Right kidney (tissue), 9 donors: ENCODE data around the gene CCDC70.
"Not testable (repeated sequence)": the region's sequence is repeated elsewhere in the genome, so short reads cannot be mapped to it uniquely, and the experiment has no call there.

Experiments
- DNase-seq: peaks from one replicate; pipeline ENCODE4 v3.0.0-alpha.2; 2016
- long read RNA-seq, 8 donors: transcript quantifications; one replicate each; lab custom pipeline, GENCODE V29; 2026

Gene CCDC70
- long read RNA-seq, donor 1, result 0 reads
- long read RNA-seq, donor 2, result 0 reads
- long read RNA-seq, donor 3, result 0 reads
- long read RNA-seq, donor 4, result 0 reads
- long read RNA-seq, donor 5, result 0 reads
- long read RNA-seq, donor 6, result 0 reads
- long read RNA-seq, donor 7, result 0 reads
- long read RNA-seq, donor 8, result 0 reads

DNA sequence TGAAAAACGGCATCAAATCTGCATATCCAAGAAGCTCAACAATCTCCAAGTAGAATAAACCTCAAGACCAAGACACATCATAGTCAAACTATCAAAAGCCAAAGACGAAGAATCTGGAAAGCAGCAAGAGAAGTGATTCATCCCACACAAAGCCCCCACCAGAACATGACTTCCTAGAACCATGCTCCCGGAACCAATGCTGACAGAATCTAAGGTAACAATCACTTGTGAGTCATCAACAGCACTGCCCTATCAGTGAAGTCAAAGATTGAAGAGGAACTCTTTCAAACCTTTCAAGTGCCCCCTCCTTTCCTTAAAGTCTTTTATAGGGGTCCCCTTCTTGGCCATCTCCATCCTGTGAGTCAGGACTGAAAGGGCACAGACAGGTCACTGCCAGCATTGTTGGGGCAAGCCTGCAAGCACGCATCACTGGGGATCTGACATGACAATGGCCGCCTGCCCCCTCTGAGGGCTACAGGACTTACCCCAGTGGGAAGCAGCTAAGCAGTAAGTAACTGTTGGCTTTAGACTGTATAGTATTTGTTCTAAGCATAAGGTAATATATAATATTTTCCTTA lies at the start of gene CCDC70:
Gene CCDC70 (plus strand): TSS at position 247 of the 578 bp plus-strand sequence. CDS start 3,443 bp downstream, outside the sequence.
- DNase-seq, result no peak

DNA sequence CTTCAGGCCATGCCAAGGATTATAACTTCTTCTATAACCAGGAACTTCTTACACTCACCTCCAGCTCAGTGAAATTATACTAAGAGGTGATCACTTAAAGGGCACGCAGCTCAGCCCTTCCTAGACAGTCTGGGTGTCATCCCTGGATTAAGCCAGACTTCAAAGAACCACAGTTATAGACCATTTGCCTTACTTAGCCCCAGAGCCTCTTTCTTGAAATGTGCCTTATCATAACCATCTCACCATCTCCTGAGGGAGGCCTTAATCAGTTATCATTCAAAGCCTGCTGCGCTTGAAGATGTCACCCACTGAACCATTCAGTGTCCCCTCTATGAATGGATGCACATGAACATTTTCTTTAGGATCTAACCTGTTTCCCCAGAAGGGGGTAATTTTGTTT lies 47.7 kb upstream of the CCDC70 start:
- no peak for DNase-seq

DNA sequence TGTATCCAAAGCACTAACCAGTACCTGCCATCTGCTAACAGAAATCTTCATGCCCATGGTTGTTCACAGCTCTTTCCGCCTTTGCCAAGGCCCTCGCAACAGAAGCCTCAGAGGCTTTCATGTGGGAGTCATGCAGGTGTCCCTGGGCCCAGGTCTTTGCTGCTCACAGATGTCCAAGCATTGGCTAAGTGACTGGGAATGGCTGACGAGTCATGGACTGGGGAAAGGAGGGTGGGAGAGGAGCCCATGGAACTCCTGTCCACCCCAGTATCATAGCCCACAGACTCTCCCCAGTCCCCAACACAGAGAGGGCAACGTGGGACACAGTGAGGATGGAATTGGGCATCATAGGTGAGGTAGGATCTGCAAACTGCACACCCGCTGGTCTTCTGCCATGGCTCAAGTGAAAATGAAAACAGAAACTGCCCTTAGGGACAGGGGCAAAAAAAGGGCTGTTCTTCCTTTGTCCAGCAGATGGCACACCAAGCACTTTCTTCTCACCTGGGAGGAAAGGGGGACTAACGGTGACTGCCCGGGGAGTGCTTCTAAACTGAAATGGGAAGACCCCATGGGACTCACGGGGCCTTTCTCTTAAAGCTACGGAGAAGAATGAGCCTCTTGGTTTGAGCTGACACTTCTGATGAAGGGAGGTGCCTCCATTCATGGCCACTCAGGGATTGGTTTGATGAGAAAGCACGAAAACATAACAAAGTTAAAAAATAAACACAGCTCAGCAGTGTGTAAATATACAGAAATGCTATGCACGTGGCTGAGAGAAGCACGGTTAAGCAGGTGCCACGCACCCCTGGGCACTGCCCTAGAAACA lies 46.7 kb upstream of the CCDC70 start:
- peak; percentile 51 for DNase-seq

DNA sequence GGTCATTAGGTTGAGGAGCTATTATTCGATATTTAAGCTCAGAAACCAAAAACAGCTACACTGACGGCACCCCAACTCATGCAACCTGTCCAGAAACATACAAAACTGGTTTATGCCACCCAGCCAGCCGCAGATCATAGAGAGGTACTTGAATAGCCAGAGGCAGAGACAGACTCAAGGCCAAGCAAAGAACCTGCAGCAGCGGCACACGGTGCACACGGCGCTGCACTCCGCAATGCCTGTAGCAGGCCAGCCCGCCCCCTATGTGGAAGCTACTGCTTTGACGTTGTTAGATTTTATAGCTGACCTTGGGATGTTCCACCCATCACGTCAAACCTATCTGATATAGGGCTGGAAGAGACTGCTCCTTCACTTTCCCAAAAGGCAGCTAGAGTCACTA lies 45.9 kb upstream of the CCDC70 start:
- no peak for DNase-seq

DNA sequence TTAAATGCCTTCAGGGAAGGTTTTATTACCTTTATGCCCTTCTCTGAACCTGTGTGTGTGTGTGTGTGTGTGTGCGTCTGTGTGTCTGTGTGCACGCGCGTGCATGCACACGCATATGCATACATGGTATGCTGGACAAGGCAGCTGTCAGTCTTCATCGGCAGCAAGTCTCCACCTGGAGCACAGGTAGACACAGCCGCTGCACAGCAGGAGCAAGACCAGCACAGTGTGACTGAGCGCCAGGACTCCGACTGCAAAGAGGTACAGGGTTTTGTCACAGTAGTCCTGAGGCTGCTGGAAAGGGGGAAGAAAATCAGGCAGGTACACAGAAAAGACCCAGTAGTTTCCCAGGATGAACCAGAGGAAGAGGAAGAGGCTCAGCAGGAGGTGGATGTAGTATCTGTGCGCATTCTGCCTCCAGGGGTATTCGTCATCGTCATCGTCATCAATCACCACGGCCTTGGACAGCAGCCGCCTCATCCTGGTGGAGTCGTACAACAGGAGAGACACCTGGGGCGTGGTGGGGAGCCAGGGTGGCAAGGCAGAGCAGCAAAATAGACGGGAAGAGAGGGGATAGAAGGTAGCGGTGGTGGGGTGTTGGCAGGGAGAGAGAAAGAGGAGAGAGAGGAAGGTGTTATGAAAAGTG lies 45.0 kb upstream of the CCDC70 start:
- DNase-seq, result no peak

DNA sequence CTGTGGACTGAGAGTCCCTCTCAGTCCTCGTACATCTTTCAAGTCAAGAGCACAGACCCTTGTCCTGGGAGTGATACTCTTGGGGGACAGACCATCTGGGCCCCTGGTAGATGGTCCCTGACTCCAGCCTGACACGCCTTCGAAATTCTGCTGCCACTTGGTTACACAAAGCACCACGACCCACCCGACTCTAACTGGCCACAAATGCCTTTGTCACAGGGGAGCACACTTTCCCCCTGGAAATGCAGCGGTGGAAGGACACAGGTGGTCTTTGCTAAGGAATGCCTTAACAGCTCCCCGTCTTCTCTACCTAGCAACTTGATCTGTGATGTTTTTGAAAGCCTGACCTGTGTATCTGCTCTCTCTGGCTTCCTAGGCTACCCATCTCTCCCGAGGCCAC lies 44.1 kb upstream of the CCDC70 start:
- no peak for DNase-seq

DNA sequence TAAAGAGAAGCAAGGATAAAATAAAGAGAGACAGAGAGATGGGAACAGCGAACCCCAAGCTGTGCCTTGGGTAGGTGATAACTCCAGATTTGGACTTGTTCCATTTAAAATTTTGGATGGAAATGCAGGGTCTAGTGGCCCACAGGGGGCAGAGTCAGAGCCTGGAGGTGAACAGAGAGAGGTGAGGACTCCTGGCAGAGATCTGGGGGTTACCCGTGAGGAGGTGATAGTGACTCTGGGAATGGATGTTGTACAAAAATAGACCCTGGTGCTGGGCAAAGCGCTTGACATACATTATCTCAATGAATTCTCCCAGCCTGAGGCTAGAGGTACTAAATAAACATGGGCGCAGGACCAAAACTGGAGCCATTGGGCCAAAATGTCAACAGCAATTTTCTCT lies 43.5 kb upstream of the CCDC70 start:
- no peak for DNase-seq

DNA sequence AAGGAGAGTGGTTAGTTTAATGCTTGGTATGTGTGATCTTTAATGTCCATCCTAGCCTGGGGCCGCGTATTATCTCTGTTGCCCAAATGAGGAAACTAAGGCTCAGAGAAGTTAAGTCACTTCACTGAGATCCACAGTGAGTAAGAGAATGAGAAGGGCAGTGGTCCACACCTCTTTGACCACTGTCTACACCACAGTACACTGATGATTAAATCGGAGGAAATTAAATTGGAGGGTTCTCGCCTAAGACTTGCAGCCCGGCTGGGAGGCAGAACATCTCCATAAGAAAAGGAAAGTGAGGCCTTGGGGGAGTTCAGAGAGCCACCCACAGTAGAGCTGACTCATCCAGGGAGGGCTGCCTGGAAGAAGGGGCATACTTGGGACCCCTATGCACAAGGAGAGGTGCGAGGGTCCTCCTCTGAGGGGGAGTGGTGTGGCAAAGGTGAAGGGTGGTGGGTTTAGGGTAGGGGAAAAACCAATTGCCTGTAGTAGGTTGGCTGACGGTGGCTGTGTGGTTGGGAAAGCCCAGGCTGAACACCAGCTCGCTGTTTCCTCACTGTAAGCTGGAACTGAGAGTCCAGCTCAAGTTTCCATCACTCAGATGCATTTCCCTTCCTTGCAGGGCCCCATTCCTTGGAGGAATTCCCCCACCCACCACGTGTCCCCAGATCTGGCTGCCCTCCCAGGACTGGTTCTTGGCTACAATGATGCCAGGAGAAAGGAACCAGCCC lies 42.8 kb upstream of the CCDC70 start:
- no peak for DNase-seq

DNA sequence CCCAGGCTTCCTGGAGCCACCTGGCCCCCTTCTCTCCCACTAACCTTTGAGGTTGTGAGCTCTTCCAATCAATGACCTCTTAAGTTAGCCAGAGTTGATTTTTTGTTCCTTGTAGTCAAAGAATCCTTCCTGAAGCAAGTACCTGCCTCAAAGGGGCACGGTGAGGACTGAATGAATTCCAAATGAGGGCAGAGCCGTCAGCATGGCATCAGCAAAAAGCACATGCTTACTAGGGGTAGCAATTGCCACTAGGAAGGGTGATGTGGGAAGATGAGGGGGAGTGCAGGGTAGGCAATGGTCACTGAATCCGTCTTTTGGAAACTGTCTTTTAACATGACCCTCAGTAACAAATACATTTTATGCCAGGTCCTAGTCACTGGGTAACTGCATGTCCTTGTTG lies 42.2 kb upstream of the CCDC70 start:
- DNase-seq, result no peak

DNA sequence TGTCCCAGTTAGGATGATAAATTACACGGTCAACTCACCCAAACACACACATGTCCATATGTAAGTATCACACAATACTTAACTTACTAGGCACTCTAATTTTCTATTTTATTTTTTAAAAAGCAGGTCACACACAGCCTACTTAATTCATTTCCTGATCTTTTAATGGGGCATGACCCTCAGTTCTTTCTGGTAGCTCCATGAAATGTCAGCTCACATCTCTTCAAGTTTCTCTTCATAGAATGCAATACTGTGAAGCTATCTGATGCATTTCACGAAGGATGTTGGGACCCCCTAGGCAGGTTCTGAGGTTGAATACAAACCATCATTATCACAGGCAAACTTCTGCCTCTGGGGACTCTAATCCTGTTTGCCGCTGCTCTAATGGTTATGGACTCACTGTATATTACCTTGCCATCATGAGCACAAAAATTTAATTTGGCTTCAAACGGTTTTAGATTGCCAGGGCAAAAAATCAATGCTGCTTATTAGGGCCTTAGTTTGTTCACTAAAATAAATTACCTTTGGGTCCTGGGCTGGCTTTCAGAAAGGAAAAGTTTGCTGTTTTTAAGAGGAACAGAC lies 41.7 kb upstream of the CCDC70 start:
- no peak for DNase-seq

DNA sequence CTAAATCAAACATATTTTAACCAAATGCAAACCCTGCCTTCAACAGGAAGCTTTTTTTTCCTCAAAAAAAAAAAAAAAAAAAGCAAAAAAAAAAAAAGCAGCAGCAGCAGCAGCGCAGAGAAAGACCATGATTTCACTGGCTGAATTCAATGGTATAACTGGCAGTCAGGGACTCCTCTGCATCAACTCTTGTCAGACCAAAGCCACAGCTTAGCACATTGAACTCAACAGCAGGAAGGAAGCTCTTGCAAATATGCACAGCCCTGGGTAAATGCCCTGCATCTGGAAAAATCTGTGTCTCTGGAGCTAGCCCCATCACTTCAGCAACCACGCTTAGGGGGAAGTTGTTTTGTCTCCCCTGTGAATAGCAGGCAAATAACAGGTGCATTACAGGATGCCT lies 40.2 kb upstream of the CCDC70 start:
- DNase-seq, result no peak

DNA sequence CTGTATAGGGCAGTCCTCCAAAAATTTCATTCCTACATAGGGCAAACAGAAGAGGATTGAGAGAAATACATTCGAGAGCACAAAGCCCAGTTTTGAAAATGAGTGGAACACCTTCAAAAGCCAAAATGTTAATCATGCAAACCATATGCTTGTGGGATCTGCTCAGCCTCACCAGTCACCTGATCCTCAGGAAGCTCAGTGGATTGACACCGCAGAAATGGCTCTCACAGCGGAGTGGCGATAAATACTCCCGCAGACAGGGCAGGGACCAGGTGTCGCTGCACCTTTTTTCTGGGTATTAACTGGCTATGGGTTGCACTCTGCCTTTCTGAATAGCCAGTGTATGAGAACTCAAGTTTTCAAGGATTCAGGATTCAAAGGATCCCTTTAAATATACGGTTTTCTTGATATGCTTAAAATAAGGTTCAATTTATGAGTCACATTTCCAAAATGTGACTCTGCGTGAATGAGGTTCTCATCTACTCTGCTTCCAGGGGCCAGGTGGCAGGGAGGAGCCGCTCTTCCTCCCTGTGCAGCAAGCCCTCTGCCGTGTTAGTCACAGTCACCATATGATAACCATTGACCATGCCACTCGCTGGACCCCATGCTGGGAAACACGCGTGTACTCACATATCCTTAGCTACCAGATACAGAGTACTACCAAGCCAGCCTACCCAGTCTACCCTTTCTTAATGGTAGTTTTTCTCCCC lies 39.5 kb upstream of the CCDC70 start:
- no peak for DNase-seq

DNA sequence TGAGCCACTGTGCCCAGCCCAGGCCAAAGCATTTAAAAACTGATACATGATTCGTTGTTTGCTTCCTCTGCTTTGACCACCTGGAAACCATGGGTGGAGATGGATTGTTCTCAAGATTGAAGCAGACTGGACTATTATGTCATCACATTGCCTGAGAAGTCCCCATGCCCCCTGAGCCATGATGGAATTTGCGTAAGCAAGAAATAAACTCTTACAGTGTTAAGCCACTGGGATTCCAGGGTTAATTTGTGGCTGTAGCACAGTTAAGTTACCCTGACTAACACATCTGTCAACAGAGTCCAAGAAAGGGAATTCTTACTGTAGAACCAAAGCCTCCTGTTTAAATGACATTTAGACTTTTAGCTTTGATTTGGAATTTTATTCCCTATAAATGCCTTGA lies 38.4 kb upstream of the CCDC70 start:
- DNase-seq, result no peak

DNA sequence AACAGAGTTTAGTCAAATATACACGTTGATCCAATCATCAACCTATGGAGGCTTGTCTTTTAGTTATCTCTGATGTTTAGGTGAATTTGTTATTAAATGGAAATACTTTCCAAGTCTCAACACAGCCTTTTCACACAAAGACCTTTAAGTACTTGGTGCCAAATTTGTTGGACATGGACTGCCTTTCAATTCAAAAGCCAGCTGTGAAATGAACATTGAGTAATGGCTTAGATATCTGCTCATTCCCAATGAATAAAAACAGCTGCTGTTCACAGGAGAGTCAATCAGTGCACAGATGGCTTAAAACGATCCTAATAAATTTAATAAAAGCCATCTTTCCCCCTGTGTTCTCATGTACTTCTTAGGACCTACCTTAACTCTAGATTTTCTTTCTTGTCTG lies 37.9 kb upstream of the CCDC70 start:
- DNase-seq, result no peak

DNA sequence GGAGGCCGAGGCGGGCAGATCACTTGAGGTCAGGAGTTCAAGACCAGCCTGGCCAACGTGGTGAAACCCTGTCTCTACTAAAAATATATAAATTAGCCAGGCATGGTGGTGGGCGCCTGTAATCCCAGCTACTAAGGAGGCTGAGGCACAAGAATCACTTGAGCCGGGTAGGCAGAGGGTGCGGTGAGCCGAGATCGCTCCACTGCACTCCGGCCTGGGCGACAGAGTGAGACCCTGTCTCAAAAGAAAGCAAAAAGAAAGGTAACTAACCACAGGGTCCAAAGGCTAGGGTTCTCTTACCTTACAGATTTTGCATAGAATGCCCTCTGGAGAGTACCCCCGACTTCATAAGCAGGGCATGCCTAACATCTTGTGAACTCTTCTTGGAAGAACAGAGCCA lies 37.1 kb upstream of the CCDC70 start:
- not testable (repeated sequence) for DNase-seq

DNA sequence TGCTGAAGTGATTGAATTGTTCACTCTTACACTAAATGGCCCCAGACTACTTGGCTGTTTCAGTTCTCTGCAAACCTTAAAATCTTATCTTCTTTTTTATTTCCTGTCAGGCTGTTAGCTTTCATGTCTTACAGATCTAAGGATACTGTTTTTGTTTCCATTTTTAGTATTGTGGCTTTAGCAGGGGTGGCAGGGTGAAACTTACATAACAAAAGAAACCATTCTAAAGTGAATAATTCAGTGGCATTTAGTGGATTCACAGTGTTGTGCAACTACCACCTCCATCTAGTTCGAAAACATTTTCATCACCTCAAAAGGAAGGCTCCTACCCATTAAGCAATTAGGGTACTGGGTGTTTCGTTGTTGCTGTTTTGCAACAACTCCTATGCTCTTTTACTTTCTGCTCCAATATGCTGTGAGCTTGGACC lies 36.6 kb upstream of the CCDC70 start:
- no peak for DNase-seq

DNA sequence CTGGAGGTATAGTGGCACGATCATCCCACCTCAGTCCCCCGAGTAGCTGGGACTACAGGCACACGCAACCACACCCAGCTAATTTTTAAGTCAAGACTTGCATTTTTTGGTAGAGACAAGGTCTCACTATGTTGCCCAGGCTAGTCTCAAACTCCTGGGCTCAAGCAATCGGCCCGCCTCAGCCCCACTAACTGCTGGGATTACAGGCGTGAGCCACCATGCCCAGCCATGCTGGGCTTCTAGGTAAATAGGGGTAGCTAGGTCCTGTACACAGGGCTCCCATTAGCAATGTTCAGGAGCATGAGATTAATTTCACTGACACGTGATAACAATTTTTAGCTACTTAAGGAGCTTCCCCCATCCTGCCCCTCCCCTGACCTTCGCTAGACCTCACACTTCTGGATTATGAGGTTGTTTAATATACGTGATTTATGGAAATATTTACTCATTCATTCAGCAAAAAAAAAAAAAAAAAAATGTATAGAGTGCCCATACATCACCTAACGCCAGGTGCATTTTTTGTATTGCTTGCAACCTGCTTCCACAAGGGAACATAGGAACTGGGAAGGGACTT lies 36.0 kb upstream of the CCDC70 start:
- no peak for DNase-seq

DNA sequence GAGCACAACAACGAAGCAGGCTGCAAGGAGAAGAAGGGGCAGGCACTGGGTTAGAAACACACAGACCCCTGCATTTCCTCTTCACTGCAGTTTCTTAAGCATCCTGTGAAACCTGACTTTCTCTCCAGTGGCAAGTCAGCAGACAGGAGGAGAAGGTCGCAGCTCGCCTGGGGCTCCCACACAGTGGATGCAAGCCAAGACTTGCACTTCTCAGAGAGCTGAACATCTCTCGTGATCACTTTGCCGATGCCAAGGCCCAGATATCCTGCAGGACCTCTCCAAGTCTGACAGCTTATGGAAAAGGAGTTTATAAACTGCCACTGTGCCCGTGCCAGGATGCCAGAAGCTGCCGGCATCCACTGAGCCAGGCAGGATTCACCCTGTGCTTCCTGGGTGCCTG lies 35.2 kb upstream of the CCDC70 start:
- no peak for DNase-seq

DNA sequence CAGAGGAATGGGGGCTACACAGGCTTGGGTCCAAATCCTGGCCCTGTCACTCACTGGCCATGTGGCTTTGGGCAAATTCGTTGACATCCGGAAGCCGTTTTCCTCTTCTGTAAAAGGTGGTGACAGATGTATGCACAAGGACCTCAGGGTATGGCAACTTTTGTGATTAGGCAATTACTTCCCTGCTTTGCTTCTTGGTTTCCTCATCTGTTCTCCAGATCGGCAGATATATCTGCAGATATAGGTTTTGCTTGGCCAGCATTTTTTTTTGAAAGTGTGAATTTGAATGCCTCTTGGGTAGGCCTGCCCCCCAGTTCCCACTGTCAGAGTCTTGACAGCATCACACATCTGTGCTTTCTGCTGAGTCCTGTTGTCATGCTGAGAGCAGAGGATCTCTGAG lies 34.5 kb upstream of the CCDC70 start:
- DNase-seq, result no peak

DNA sequence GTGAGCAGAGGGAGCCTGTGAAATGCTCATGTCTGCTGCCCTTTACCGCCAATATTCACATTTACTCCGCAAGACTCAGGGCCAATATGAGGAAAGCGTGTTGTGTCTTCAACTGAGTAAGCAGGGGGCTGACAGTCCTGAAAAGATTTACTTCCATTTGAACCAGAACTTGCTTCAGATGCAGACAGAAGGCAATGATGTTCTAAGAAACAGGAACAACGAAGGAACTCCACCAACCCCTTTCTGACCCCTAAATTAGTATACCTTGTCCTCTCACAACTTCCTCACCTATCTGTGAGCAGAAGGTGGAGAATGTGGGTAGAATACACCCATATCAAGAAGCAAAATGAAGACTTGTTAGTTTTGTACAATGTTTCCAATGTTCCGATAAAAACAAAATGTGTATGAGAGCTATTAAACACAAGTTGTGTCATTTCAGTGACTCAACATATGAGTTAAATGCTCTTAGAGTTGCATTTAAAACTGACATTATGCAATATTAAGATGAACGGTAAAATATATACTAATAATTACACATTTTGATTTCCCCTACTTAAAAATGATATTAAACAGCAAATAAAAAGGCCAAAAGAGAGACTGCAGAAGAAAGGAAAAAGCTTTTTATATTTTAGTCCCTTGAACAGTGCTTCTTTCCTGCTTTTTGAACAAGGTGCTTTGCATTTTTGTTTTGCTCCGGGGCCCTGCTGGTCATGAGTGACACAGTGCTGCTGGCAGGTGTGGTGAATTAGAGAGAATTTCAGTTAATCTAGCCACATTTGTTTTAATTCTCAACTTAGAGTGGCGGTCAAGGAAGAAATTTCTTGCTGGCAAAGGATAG lies 32.8 kb upstream of the CCDC70 start:
- no peak for DNase-seq
